HK-2 (cell line): ENCODE results near the gene CATSPER3.

Experiments used
- DNase-seq: peaks from one replicate; pipeline ENCODE4 v3.0.0-alpha.2; 2018; ENCODE audit not compliant: unreplicated experiment

Gene CATSPER3

DNA sequence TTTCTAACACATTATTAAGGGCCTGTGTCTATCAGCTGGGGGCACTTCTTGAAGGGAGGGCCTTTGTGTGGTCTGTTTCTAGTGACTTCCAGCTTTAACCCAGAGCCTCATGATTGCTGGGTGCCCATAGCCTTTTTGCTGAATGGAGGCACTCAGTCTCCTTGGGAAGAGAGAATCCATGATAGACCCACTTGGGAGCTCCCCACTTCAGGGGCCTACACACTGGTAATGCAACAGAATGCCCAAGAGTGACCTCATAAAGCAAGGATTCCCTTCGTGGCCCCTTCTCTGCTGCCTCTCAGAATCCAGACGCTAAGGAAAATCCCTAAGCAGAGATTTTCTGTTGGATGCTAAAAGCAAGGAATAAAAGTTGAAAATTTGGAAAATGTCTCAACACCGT is at the start of gene CATSPER3:
CATSPER3 (plus strand) TSS at position 301 of the 400 bp plus-strand sequence; CDS start at position 386, 85 bp downstream.
- no peak for DNase-seq

DNA sequence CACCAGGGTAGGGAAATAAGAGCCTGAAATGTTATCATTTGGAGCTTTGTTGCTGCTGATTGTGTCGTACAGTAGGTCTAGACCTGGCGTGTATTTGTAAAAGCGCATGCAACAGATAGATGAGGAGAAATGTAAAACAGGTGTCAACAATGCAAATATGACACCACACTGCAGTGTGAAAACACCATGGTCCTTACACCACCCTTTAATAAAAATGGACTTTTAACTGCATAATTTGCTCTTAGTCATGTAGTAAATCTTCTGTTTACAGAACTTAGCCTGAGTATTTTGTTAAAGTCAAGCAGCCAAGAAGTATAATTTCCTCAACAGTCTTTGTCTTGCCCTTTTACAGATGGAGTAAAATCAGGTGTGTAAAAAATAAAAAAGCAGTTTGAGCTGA is 48.8 kb upstream of the CATSPER3 start:
- no peak for DNase-seq

DNA sequence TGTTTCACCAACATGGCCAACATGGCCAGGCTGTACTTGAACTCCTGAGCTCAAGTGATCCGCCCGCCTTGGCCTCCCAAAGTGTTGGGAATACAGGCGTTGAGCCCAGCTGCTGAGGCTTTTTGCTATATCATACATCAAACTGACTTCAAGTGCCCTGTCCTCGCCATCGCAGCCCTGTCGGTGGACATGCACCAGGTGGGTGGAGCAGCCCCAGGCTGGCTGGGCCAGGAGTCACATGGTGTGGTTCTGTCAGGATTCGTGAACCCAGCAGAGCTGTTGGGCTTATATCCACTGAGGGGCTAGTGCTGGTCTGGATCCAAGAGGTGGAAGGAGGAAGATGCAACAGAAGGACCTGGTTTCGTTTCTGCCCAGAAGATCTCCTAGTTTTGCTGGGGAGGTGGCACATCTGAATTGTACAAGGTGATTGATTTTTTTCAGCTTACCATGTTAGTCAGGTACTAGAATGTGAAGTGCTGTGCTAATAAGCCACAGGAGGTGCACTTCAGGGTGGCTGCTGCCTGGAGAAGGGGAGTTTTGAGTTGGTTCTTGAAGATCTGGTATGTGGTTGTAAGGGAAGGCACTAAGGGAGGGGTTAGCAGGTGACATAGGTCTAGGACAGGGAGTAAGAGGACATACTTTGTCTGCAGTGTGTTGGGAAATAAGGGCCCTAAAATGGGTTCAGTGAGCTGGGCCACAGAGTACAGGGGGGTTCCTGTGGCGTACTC is 46.7 kb upstream of the CATSPER3 start:
- DNase-seq: no peak

DNA sequence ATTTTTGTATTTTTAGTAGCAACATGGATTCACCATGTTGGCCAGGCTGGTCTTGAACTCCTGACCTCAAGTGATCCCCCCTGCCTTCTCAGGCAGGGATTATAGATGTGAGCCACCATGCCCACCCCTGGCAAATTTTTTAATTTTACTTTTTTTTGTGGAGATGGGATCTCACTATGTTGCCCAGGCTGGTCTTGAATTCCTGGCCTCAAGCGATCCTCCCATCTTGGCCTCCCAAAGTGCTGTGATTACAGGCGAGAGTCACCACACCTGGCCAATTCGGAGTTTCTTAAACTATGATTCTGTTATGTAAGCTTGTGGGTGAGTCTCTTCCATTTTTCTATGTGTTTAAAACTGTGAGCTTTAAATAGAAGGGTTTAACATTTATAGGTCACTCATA is 35.2 kb upstream of the CATSPER3 start:
- no peak for DNase-seq

DNA sequence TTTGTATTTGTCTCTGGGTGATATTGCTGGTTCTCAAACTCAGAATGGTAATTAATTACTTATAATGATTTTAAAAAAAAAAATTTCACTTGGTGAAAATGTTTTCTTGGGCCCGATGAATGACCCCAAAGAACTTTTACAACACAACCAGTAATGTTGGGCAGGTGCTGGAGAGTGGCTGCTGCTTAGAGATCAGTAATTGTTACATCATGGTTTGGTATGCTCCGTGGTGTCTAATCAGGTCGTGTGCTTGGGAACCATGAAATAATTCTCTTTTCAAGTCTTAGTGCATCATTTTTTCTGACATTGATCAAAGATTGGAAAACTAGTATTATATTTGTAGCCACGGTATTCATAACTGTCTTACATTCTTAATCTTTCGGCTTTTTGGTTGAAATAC is 33.5 kb upstream of the CATSPER3 start:
- DNase-seq: no peak

DNA sequence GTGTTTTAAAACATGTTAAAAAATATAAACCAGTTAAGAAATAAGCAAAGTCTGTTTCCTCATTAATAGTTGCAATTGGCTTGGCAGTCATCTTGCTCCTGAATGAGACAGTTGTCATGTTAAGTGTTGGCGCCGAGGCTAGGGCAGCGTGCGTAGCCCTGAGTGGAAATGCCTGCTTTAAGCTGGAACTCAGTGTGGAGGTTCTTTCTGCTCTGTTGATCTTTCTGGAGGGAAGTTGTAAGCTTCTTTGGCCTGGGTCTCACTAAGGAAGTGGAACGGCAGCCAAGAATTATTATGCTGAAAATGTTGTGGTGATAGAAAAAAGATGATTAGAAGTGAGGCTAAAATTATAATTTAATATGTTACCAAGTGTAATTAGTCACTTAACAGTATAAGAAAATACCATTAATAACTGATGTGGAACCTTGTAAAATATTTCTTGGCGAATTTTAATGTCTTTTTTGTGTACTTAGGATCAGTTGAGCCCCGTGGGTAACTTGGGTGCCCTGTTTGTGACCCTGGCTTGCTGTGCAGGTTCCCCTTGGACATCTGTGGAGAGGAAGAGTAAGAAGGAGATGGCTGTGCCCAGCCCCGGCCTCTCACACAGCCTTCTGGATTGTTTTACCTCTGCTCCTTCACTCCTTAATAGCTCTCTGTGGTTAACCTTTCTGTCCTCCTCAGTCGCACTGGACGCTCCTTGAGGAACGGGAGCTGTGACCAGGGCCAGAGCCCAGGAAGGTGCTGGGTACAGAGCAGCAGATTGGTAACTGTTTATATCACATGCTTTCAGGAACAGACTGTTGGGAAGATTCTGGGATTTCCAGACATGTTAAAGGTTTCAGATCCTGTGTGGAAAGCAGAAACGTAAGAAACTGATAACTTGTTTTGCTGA is 31.8 kb upstream of the CATSPER3 start:
- DNase-seq: no peak

DNA sequence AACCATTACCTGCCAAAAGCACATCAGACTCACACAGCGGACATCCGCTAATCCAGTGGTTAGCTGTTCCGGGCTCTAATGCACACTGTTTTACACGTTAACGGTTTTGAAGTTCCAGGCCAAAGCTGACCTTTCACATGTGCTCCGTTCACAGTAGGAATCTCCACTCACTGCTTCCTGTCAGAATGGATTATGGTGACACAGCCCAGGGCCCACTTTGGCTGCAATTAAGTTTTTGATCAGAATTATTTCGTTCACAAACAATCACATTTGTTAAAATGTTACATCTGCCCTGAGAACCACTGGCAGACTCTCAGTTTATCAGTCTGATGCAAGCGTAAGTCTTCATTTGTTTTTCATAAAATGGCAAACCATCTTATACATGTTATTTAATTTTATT is 30.2 kb upstream of the CATSPER3 start:
- no peak for DNase-seq

DNA sequence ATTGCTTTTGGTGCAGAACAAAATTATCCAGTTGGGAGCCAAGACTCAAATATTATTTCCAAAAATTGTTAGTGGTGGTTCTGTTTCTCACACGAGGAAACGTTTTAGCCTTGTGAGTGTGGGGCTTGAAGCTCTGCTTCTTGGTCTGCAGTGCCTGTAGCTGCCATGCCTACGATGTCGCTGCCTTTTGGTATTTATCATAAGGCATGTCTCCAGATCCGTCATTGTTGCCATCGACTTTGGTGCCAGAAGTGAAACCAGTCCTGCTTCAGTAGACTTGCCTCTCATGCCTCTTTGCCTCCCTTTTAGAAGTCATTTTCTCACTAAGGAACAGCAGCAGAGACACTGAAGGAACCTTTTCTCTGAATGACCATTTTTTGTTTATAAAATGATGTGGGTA is 29.7 kb upstream of the CATSPER3 start:
- no peak for DNase-seq

DNA sequence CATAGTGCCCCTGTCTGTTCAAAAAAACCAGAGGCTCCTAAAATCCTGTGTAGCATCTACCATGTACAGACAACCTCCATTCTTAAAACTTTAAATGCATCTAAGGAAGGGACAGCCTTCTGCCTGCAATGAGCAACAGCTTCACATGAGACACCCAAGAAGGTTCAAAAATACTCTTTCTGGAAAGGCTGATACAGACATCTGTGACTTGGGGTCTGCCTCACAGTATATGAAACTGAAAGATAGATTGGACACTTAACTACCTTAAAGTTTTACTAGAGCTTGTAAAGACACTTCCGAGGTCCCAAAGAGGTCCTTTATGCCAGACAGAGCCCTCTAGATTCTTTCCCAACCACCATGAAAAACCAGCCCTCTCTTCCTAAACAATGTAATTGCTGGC is 28.2 kb upstream of the CATSPER3 start:
- DNase-seq: no peak

DNA sequence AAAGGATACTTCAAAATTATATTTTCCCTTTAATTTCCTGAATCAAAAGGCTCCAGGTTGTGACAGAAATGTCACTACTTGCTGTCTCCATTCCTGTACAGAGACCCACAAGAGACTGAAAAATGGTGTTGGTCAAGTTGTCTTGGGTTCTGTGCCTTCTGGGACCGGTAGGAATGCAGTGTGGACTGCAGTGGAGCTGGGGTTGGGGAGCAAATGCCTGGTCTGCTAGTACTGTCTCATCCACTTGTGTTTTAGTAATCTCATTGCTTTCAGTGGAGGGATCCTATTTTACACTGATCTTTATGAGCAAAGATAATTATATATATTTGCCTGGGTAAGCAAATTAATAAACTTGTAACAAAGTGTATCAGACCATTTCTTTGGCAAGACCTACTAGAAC is 24.2 kb upstream of the CATSPER3 start:
- DNase-seq: no peak

DNA sequence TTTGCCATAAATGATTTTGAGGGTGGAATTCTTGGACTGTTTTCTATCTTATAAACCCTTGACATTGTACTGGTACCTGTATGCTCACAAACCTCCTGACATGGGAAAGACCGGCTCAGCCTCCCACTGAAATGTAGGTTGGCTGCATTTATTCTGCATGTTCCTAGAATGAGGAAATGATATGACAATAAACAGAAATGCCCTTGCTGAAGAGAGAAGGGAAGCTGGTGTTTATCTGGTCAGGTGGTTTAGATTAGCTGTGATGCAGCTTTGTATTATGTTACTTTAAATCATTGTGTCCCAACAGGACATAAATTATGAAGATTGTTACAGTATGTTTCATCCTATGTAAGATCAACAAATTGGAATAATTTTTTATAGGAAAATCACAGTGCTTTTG is 23.1 kb upstream of the CATSPER3 start:
- DNase-seq: no peak

DNA sequence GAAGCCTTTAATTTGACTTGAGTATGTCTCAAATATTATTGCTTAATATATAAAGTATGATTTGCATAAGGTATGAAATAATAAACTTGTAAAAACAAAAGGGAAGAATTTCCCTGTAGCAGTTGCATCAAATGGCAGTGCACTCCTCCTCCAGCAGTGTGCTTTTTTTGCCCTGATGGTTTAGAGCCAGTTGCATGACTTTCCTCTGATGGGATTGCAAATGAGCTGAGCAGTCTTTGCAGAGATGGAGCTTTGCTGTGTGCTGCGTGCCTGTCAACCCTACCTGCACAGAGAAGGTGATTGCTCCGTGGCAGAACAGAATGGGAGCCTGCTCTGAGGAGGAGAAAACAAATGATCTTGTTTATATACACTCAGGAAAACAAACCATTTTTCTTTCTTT is 22.7 kb upstream of the CATSPER3 start:
- no peak for DNase-seq

DNA sequence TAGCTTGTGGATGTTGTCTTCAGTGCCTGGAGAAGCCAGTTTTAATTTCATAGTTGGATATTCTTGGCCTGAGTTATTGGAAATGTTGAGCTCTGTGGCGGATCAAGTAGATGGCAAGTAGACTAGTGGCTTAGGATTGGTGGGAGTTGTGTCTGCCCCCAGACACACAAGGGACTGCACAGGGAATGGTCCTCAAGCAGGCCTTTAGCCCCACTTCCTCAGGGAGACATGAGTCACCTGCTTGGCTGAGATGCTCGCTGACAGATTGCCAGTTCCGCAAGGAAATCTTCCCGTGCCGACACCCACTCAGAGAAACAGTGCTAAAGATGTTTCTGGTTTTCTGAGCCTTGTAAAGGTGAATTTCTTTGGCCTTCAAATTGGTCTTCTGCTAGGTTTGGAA is 18.8 kb upstream of the CATSPER3 start:
- DNase-seq: no peak

DNA sequence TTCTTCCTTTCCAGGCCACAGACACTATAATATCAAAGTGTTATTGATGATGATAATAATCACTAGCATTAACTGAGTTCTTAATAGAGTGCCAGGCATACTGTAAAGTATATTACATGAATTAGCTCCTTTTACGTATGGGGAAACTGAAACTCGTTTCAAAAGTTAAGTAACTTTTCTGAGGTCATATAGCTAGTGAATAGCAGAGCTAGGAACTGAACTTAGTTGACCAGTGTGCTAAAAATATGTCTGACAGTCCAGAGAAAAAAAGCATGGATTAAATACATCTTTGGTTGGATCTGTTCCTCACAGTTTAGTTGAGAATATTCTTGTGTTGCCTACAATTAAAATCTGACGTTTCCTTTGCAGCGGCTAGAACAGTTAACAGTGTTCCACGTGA is 18.4 kb upstream of the CATSPER3 start:
- no peak for DNase-seq

DNA sequence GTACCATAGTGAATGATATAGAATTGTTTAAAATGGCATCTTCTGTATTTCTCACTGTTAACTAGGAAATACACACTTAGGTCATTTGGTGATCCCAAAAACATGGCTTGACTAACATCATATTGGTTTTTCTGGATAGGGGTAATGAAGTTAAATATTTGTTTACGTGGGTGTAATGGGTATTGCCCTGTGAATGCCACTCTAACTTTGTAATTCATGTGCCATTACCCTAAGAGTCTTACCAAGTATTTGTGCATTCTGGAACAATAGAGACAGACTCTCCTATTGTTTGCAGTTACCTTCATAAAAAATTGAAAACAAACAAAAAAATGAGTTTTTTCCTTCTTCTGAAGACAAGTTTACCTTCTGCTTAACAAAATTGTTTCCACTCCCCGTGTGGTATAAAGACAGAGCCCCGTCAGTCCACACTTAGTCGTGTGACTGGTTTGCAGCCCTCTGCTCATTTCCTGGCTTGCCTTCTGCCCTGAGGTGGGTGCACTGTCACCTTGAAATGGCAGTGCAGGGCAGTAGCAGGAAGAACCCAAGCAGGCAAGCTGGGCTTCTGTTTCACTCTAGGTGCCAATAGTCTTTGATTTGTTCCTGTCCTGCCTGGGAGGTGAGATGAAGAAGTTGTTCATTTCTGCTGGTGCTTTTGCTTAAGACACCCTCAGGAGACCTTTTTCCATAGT is 9.6 kb upstream of the CATSPER3 start:
- no peak for DNase-seq

DNA sequence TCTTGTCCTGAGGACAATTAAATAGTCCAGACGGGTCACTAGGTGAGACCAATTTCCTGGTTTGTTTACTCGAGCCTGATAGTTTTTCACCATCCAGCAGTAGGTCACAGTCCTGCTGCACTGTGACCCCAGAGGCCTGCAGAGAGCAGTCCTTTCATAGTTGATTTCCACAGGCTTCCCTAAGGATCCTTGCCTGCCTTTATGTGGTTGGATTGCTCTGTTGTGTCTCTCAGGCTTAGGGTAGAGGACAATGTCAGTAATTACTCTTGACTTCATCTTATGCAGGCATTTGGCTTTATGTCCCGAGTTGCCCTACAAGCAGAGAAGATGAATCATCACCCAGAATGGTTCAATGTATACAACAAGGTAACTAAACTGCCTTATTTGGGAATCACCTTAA is 9.0 kb upstream of the CATSPER3 start:
- DNase-seq: no peak

DNA sequence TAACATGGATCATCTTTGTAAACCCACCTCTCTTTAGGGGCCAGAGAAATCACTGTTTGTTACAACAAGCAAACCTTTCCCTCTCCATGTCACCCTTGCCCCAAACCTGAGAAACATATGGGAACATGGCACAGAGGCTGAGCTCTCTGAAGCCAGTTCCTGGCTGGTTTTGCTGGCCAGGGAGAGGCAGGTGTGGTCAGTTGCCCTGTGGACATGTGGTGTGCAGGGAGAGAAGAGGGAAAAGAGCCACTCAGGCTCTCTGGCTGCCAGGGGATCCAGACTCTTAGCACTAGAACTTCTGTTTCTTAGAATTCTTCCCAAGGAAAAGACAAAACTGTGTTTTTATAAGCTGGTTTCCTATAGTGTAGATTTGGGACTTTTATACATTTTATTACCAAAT is 4.6 kb upstream of the CATSPER3 start:
- DNase-seq: no peak

DNA sequence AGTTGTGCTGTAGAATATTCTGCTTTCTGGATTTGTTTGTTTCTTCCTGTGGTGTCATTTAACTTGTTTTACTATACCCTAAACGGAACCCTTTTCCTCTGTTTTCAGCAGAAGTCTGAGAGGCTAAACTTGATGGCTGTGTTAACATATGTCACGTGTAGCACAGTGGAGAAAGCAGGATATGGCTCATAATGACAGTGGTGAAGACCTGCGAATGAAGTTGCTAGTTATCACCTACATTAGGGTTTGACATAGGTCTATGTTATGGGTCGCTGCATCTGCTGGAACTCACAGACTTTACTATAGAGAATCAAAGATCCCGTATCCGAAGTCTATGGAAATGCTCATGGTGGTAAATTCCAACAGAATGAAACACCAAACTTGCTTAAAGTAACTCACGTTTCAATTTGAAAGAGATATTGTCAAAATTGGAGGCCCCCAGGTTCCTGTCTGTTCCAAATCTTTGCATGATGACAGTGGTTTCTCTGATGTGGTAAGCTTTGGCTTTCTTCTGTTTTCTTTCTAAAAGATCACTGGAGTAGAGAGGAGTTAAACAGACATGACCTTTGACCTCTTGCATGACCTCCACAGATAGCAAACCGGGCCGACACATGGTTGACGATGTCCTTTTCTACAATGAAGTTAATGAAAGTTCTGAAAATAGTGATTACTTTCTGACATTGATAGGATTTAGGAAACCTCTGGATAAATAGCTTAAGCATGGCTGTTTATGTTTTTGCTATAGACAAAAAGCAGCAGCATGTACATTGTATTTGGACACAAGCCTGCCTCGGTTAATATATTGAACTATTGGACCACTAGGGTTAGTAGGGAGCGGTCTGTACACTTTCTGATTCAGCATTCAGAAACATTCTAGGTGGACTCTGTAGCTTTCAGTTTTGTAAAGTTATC is 3.1 kb upstream of the CATSPER3 start:
- DNase-seq: no peak

DNA sequence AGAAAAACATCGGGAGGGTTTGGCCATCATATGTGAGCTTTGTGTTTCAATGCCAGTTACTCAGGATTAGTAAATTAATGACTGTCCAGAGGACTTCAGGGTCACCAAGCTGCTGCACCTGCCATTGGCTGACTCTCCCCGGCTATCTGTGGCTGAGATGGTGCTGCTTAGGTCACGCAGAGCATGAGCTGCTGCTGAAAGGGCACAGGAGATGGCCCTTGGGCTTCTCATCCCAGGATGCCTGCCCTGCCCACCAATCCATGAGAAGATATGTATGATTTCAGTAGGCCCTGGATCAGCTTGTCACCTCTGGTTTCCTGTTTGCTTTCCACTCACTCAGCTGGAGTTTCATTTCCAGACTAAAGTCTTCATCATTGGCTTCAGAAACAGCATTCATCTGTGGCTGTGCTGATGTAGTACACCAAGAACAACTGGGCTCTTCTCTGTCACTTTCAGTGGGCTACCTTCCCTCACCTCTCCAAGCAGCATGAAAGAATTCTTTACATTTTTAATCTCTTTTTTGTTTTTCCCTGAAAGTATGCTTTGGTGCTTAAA is 2.4 kb upstream of the CATSPER3 start:
- DNase-seq: no peak

DNA sequence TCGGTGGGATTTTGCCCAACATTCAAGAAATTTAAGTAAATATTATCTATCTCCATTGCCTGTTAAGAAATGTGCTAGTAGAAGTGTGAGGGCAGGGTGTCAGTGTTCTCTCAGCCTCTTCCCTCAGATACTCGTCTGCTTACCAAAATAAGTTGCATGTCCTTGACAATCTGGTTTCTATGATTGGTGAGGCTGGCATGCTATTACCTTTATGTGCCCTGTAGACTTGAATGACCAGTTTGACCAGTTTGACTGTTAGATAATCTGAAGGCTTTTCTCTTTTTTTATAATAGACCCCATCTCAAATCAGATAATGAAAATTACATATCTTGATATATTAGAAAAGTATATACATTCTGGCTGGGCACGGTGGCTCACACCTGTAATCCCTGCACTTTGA is 348 bp downstream of the CATSPER3 start:
- DNase-seq: no peak

DNA sequence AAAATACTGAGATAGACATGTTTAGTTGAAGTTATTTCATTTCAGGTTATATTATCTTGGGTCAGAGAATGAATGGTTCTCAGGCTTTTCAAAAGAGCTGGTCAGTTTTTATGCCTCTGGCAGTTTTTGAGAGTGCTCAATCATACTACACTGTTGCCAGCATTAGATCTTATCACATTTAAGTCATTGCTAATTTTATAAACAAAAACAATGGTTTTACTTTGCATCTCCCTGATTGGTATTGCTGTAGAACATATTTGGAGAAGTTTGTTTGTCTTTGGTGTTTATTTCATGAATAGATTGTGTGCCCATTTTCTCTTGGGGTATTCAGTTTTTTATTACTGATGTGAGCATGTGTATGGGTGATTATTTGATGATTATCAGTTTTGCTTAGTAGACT is 1.5 kb downstream of the CATSPER3 start:
- no peak for DNase-seq
